EL (cell line): Measurements from ENCODE around the gene TIMM21.
A peak's percentile ranks its signal among the peaks of the same experiment; 100 is the strongest.

Experiments
- DNase-seq: peaks from one replicate; pipeline ENCODE4 v3.0.0-alpha.2; 2016

The TIMM21 gene

DNA sequence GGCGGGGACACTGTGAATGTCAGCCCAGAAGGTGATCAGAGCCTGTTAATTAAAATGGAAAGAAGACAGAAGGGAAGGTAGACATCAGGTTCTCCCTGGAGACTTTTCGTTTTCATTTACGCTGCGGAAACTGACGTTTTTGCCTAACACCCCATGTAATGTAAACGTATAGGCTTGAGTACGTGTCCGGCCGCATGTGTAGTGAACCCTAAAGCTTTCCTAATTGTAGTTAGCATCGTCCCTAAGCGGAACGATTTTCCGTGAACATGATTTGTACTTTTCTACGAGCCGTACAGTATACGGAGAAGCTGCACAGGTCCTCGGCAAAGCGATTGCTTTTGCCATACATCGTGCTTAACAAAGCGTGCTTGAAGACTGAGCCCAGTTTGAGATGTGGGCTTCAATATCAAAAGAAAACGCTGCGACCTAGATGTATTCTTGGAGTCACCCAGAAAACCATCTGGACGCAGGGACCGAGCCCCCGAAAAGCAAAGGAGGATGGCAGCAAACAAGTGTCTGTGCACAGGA, 284 bp downstream of the TIMM21 start:
- DNase-seq = no peak

DNA sequence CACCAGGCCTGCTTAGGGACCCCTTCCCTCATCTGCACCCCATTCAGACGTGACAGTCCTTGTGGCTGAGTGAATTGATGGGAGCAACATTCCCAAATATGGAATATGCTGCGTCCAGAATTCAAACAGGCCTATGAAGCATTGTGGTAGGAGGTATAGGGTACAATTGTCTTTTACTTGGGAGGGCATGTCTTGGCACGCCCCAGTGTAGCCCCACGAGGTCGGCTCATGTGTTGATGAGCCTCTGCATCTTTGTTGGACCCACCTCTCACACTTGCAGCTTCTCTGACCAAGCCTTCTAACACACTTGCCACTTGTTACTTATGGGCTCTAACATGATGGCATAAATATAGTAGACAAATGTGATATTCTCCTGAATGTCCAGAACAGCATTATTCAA, 1.6 kb downstream of the TIMM21 start:
- DNase-seq = no peak

DNA sequence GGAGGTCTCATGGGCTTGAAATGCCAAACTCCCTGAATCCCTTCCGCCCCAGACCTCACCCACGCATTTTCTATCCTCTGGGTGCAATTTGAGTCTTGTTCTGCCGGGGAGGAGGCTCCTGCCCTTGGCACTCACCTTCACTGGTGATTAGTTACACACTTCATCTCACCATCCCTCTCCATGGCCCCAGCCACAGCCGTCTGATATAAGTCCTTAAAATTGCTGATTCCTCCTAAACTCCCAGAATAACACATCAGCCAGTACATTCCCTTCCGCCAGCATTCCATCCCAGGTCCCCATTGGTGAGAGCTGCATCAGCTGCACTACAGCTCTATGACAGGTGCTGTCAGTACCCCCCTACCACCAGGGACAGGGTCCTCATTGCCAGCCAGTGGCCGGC, 3.9 kb downstream of the TIMM21 start:
- DNase-seq = no peak

DNA sequence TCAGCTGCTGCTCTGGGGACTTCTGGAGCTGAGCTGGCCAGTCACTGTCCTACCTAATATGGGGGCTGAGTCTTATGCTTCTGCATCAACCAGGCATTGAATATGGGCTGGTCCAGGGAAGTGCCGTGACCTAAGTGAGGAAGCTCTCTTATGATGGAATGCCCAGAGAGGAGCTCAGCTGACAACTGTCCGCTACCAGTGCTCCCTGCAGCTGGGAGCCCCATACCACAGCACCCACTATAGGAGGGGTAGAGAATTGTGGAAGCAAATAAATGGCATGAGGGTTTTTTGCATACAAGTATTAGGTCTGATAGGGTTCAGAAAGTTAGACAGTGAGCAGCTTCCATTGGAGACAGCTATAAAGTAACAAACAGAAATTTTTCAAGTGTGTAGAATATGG, 4.5 kb downstream of the TIMM21 start:
- DNase-seq = no peak

DNA sequence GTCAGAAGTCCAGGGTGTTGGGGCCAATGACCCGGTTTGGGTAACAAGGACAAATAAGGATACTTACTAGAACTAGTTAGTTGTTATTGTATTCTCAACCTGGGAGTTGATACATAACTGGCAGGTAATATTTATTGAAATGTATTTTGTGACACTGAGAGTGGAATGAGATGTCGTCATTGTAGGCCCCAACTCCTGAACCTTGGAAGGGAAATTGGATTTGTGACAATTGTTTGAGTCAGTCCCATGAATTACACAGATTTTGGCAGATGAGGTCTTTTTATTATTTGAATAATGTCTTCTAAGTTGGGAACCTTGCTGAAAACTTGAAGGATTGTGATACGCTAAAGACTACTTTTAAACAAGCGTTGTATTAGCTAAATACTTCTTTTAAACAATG, 5.1 kb downstream of the TIMM21 start:
- DNase-seq = no peak

DNA sequence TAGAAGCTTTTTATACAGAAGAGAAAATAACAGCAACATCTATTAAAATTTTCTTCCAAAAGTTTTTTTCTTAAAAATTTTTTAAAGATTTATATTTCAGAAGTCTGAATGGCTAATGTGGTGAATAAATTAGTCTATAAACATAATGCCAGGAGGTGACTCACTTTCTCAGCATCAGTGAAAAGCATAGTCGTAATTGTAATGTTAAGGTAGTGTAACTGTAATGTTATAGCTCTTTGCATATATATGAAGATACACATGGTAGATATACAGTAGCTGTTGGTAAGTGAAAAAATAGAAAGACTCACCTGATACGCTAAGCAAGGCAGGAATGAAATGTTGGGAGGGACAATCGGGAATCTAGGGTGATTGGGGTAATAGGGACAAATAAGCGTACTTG, 5.5 kb downstream of the TIMM21 start:
- DNase-seq = no peak

DNA sequence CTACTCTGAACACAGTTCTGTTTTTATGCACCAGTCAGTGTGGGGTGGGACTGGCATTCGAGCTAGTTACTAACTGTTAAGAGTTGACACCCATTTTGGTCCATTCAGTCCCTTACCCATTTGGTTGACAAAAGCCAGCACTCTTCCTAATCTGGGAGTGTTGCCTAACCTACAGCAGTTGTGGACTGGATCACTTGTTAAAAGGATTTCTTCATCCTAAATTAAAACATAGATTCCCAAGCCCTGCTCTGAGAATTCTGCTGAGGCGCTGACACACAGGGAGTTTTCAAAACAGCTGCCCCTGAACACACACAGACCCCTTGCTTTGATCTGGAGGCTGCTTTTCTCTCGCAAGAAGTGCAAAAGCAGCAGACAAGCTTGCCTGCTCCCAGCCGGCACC, 6.4 kb downstream of the TIMM21 start:
- DNase-seq = no peak

DNA sequence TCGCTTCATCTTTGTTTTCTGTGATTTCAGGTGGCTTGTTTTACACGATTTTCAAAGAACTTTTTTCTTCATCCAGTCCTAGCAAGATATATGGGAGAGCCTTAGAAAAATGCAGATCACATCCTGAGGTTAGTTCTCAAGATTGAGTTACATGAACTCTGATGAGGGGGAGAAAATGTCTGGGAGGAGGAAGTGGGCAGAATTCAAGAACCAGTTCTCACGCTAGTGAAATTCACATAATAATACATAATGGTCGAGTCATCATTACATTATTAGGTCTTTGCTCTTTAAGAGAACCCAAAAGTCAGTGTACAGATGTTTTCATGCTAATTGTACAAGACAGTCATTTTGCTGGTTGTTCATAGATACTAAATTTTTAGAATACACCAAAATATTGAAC, 7.0 kb downstream of the TIMM21 start:
- DNase-seq = peak; percentile 39

DNA sequence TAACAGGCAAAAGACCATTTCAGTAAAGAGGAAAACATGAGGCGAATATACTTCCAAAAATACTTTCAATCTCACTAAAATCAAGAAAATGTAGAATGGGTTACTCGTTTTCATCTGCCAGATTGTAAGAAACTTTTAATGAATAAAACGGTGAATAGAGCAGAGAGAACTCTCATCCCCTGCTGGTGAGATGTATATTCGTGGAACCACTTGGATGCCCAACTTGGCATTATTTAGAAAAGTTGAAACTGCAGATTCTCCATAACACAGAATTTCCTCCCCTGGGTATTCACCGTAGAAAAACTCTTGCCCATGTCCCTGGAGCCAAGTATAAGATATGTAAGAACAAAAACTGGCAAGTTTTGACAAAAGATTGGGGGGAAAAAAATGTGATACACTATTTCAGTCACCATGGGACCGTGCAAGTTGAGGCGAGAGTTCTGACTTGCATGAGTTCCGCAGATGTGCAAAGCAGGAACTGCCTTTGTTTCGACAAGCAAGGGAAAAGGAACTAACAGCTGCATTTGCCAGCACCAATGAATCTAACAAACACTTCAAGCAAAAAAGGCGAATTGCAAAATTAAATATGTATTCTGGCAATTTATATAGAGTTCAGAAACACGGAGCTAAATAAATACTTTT, 14.8 kb downstream of the TIMM21 start:
- DNase-seq = no peak

DNA sequence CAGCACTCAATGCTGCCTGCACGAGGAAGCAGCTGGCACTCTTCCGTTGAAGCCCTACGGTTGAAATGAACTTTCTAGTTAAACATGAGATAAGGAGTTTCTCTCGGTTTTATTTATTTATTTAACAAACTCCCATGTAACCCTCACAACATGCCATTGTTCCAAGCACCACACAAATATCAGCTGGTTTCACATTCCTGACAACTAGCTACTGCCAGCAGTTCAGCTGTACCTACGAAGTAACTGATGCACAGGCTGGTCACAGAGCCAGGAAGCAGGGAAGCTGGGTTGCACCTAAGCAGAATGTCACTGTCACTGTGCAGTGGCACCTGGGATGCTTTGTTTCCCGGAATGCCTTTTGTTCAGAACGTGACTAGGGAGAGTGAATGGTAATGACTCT, 18.1 kb downstream of the TIMM21 start:
- no peak for DNase-seq

DNA sequence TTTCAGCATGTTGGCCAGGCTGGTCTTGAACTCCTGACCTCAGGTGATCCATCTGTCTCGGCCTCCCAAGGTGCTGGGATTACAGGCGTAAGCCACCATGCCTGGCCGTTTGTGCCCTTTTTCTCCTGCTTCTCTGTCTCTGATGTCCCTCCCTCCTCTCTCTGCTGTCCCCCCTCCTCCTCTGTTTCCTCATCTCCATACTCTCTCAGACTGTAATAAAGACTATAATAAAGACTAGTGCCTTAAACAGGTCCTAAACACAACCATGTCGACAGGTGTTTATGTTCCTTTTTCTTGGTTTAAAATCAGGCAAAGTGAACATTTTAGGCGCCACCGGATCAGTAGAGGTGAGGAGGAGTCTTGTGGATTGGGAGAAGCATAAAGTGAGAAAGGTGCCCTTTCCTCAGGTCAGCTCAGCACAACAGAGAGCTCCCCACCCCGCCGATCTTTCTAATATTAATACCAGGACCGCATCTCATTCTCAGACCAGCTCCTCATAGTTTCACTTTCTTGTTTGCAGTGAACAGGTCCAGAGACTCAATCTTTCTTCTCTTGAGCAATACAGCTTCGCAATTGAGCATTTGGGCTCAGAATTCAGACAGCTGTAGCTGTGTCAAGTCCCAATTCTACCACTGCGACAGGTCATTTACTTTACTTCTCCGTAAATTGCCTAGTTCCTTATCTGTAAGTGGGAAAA, 23.7 kb downstream of the TIMM21 start:
- no peak for DNase-seq

DNA sequence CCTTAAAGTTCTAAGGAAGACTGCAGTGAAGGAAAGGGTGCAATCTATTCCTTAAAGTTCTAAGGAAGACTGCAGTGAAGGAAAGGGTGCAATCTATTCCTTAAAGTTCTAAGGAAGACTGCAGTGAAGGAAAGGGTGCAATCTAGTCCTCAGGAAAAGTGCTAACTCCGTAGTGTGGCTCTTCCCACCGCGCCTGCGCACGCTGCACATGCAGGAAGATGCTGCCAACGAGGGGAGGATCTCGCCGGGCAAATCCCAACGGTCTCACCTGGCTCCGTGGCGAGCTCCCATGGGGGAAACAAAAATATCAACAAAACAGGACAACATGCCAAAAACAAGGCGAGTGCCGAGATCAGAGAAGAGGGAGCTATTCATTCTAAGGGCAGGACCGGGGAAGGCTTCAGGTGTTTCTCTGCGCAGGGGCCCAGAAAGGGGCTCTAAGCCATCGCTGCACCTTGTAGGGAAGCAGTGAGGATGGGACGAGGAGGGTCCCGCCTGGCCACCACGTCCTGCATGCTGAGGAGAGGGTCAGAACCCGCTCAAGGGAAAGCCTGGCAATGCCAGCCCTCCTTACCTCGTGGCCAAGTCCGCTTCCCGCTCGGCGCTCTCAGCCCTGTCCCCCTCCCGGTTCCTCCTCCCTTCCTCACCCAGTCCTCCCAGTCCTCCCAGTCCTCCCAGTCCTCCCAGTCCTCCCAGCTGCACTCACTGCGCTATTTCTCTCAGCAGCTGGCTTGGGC, 24.5 kb downstream of the TIMM21 start:
- no peak for DNase-seq

DNA sequence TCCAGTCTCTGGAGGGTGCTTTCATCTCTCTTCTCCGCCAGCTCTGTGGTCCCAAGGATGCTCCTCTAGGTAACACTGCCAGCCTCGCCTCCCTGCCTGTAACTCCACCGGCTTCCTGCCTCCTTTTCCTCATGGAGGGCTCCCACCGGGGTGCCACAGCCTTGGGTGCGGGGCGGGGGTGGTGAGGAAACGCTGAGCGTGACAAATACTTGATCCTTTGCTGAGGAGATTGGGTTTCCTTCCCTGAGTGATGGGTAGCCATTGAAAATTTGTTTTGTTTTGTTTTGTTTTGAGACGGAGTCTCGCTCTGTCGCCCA, 25.1 kb downstream of the TIMM21 start:
- no peak for DNase-seq

DNA sequence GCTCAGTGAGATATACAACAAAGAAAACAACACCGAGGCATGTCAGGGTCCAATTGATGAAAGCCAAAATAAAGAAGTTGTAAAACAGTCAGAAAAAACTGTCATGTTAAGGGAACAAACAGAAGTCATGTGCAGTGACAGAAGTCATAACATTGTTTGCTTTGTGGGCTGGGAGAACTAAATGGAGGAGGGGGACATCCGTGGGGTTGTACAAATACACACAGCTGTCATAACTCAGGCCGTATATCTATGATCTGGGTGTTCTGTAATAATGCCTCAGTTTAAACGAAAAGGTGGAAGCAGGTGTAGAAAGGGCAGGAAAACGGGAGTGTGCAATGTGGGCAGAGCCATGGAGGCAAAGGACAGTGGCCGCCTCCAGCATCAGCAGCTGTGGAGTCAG, 27.3 kb downstream of the TIMM21 start:
- DNase-seq = no peak

DNA sequence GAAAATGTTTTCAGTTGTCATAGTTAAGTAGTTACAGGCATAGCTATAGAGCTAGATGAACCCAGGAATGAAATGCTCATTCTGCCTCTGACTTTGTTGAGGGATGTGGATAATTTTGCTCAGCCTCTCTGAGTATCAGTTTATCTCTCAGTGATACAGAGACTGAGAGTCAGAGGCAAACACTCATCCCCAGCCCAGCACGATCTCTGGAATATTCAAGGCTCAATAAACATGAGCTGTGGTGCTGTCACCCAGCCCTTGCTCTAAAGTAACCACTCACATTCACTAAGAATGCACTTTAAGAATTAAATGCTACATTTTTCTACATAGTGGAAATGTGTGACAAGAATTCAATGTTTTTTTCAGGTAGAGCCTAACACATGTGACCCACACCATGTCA, 30.6 kb downstream of the TIMM21 start:
- no peak for DNase-seq

DNA sequence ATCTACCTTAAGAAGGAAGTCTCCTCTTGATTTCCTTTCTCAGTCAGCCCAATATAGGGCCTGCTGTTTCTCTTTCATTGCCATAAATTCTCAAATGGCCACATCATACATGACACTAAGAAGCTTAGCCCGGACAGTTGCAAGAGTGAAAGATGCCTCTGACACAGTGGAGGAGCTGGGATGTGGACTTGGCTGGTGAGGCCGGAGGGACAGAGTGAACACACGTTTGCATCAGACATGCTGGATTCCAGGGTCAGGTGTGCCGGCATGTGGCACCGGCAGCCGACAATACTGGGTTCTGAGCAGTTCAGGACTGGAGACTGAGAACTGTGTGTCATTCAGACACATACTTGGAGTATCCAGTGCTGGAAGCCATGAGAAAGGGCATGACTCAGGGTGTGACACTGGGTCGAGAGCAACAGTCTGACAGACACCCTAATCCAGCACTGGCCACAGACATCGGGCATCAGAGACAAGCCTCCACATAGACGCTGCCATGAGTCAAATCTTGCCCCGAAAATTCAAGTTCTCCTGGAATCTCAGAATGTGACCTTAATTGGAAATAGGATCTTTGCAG, 31.4 kb downstream of the TIMM21 start:
- DNase-seq = no peak

DNA sequence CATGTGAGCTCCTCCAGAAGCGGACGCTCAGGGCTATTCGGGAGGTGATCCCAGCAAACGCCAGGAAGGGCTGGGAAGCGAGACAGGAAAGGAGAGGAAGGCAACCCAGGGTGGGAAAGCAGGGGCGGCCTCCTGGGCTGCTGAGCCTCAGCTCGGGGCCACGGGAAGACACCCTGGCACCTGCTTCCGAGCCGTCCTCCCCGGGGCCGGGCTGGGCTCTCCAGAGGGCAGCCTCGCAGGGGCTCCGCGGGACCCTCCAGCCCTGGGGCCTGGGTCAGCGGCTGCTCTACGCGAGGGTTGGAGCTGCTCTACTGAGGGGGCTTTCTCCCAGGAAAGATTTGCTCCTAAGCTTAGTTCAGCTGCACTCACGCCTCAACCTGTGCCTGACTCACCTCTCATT, 34.0 kb downstream of the TIMM21 start:
- no peak for DNase-seq

DNA sequence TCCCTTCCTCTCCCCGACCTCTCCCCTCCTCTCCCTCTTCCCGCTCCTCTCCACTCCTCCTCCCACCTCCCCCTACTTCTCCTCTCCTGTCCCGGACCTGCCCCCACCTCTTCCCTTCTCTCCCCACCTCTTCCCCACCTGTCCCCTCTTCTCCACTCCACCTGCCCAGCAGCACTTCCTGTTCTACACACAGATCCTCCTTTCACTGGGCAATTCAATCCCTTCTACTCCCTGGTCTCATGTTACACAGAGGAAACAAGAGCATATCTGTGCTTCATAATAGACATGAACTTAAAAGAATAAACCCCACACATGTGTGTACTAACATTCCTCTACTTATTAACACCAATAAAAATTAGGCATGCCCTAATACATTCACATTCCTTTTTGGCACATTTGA, 34.8 kb downstream of the TIMM21 start:
- no peak for DNase-seq

DNA sequence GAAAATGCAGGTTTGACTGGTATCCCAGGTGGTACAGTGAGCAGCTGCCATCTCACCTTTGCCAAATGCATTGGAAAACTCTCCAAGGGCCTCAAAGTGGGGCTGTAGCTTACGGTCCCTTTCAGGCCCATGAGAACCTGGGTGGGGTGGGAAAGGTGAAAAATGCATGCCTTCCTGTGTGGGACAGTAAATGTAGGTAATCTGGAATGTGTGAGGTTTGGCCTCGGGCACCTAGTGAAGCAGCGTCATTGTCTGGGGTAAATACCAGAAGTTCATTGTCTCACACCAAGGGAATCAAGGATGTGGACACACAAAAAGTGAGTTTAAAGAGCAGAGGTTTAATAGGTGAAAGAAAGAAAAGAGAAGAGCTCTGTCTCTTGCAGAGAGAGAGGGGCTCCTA, 36.6 kb downstream of the TIMM21 start:
- DNase-seq = no peak

DNA sequence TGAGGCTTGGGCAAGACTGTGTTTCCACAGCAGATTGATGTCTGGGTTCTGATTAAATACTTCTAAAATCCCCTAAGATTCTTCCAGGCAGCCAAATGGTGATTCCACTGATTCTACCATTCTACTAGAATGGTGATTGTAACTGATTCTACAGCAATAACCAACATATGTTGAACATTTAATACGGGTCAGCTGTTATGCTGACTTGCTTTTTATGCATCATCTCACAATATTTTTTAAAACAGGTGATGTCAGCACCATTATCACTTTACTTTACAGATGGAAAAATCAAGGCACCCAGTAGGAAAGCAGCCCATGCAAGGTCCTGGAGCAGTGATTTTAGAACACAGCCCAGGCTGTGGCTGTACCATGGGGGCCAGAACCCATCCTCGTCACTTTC, 37.5 kb downstream of the TIMM21 start:
- DNase-seq = no peak

DNA sequence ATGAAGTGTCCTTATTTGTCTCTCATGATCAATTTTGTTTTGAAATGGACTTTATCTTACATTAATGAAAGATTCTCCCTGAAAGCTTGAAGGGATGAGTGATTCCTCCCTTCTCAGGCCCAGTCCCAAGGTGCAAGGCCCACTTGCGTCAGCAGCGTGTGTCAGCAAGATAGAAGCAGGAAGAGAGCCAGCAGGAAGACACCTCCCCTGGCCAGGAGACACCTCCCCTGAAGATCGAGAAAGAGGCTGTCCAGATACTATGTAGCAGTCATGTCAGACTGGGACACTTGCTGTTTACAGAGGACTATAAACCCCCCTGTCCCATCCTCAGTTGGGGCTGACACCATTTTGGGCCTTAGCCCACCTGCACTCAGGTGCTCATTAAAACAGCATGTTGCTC, 38.3 kb downstream of the TIMM21 start:
- no peak for DNase-seq

DNA sequence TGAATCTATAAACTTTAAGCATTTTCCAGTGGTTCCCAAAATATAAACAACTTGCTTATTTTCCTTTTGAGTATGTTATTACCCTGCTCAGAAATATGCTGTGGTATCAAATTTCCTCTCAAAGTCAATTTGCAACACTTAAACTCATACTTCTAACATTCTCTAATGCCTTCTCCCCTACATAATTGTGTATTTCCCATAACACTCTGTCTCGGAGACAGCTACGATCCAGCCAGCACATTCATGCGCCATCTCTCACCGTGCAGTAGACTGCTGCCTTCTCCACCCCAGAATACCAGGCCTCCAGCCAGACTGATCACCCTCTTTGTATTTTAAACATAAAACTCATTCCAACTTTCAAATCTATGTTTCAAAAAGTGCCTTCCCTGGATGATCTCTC, 41.8 kb downstream of the TIMM21 start:
- DNase-seq = no peak

DNA sequence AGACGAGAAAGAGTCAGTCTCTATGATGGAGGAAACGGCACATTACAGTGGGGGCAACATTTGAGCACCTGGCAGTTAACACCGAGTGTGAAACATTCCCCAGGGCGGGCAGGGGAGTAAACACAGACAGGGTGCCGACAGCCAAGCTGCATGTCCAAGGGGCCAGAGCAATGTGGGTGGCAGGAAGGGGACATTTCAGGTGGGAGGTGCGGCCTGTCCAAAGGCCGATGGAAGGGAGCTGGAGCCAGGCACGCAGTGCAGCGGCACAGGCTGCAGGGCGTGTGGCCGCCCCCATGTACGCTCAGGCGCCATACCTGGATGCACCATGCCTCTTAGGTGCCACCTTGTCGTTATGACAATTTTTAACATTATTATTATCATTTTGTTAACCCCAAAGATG, 43.3 kb downstream of the TIMM21 start:
- DNase-seq = no peak

DNA sequence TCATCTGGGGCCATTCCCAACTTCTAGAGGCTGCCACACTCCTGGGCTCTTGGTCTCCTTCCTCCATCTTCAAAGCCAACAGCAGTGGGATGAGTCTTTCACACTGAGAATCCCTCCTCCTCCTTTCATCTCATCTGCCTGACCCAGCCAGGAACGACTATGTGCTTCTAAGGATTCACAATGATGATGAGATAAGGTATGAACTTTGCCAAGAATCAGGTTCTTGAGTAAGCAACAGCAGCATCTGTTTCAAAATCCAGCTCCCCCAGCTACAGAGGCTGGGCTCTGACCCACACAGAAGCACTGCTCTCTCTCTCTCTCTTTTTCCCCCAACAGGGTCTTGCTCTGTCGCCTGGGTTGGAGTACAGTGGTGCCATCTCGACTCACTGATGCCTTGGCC, 46.4 kb downstream of the TIMM21 start:
- DNase-seq = no peak
